CD8-positive, alpha-beta memory T cell (primary cell): ENCODE data around the gene POU6F1. TPM values are rescaled to one million over a fixed set of nuclear protein-coding genes. Genes with fewer than 3 reads are reported as not detected.
A peak's percentile ranks its signal among the peaks of the same experiment; 100 is the strongest.

Experiments
- CTCF ChIA-PET: fragments of 350-600 bp; sonication (Branson Sonifier 250); formaldehyde crosslinking; loops from one replicate; lab custom pipeline; 2021; ENCODE audit warnings: antibody characterized with exemption; lab: Charles Lee
- POLR2A ChIA-PET: fragments of 350-600 bp; sonication (Branson Sonifier 250); formaldehyde crosslinking; loops from one replicate; lab custom pipeline; 2021; ENCODE audit warnings: antibody characterized with exemption; lab: Charles Lee
- DNase-seq, 5 donors: peaks; one replicate each; pipeline versions ENCODE4 v3.0.0 to v3.0.0-alpha.2; 2020 to 2022; ENCODE audit warnings: mixed read lengths in 1 of 5
- H3K27ac ChIP-seq: one replicate; pipeline ENCODE4 v1.7.0; 2013; ENCODE audit warnings: low read depth, mild to moderate bottlenecking, low read length, moderate library complexity
- H3K27me3 ChIP-seq: 2 replicates; pipeline ENCODE4 v1.7.0; 2013; ENCODE audit warnings: low read length, mild to moderate bottlenecking; ENCODE audit not compliant: insufficient read depth, poor library complexity, severe bottlenecking
- H3K36me3 ChIP-seq: 2 replicates; pipeline ENCODE4 v1.7.0; 2013; ENCODE audit warnings: mild to moderate bottlenecking, low read length, moderate library complexity; ENCODE audit not compliant: insufficient read depth
- H3K4me1 ChIP-seq: 2 replicates; pipeline ENCODE4 v1.7.0; 2013; ENCODE audit warnings: mild to moderate bottlenecking, low read length, moderate library complexity; ENCODE audit not compliant: insufficient read depth
- H3K4me3 ChIP-seq: 2 replicates; pipeline ENCODE4 v1.7.0; 2013; ENCODE audit warnings: mild to moderate bottlenecking, low read length
- H3K9me3 ChIP-seq: 2 replicates; pipeline ENCODE4 v1.7.0; 2013; ENCODE audit warnings: mild to moderate bottlenecking, low read length
- H3K27ac Mint-ChIP-seq, 8 donors: one replicate each; pipeline ENCODE4 v1.8.0; 2020 to 2021; ENCODE audit warnings: mixed read lengths in 8 of 8, mild to moderate bottlenecking in 6 of 8, inconsistent platforms in 3 of 8, moderate library complexity in 3 of 8
- H3K27me3 Mint-ChIP-seq, 2 donors: one replicate each; pipeline ENCODE4 v1.8.0; 2020 to 2021; ENCODE audit warnings: mixed read lengths in 2 of 2, mild to moderate bottlenecking in 1 of 2, moderate library complexity in 1 of 2
- H3K36me3 Mint-ChIP-seq, 3 donors: one replicate each; pipeline ENCODE4 v1.8.0; 2020 to 2021; ENCODE audit warnings: mixed read lengths in 3 of 3, inconsistent platforms in 1 of 3, mild to moderate bottlenecking in 1 of 3
- H3K4me1 Mint-ChIP-seq, 3 donors: one replicate each; pipeline ENCODE4 v1.8.0; 2020 to 2021; ENCODE audit warnings: mixed read lengths in 3 of 3, inconsistent platforms in 1 of 3, mild to moderate bottlenecking in 1 of 3
- H3K4me3 Mint-ChIP-seq, 7 donors: one replicate each; pipeline ENCODE4 v1.8.0; 2020 to 2021; ENCODE audit warnings: mixed read lengths in 7 of 7, mild to moderate bottlenecking in 6 of 7, moderate library complexity in 4 of 7, inconsistent platforms in 2 of 7
- H3K9me3 Mint-ChIP-seq, 5 donors: one replicate each; pipeline ENCODE4 v1.8.0; 2020 to 2022; ENCODE audit warnings: mixed read lengths in 5 of 5, mild to moderate bottlenecking in 3 of 5, moderate library complexity in 2 of 5, inconsistent platforms in 1 of 5
- polyA plus RNA-seq: library from polyadenylated mRNA; unstranded; fragments of 300-500 nt; fragmentation: Illumina TruSeq; gene quantifications from one replicate; pipeline ENCODE4 v1.2.3, GENCODE V29; 2021
- total RNA-seq, 2 experiments: library from RNA; stranded (reverse); gene quantifications; one replicate each; pipeline ENCODE4 v1.2.3, GENCODE V29; 2021

POU6F1 gene
- total and polyA plus RNA-seq, 3 experiments from 2014 or later = 2.2 to 15.4 (median 12.0) TPM

DNA sequence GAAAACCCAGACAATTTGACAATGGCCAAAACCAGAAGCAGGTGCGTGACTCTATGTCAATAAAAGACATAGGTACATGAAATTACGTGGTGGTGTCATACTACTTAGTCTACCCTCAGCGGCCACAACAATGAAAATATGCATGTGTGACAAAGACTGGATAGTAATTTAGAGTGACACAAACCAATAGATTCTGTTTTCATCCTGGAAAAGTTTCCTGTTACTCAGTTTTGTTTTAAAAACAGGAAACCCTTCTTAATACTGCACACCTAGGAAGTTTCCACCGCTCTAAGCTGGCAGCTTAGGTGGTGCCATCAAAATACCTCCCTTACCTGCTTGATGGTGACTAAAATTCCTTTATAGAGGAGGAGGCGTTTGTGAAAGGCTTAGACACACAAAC, 15.1 kb downstream of the POU6F1 start:
- Mint-ChIP-seq H3K4me1 (peaks cover 5 to 13% (median 11%) of the 10 kb centered on the region in 3 donors), H3K27ac (peak overlapping the region in 5 of 8 donors; percentile 14 to 93 (median 29)), H3K4me3 (no peak overlapping the region), H3K27me3 (no peaks in the 10 kb centered on the region), H3K36me3 (peaks cover 0 to 22% (median 5%) of the 10 kb centered on the region in 3 donors), H3K9me3 (no peaks in the 10 kb centered on the region)
- no peaks in the 10 kb centered on the region for H3K27me3 ChIP-seq
- H3K9me3 ChIP-seq = no peaks in the 10 kb centered on the region
- POLR2A ChIA-PET = no interaction called here
- H3K4me3 ChIP-seq = no peak overlapping the region
- CTCF ChIA-PET = no interaction called here
- DNase-seq = peak in 1 of 5 donors; percentile 6
- no peaks in the 10 kb centered on the region for H3K4me1 ChIP-seq
- H3K36me3 ChIP-seq = no peaks in the 10 kb centered on the region
- no peak overlapping the region for H3K27ac ChIP-seq

DNA sequence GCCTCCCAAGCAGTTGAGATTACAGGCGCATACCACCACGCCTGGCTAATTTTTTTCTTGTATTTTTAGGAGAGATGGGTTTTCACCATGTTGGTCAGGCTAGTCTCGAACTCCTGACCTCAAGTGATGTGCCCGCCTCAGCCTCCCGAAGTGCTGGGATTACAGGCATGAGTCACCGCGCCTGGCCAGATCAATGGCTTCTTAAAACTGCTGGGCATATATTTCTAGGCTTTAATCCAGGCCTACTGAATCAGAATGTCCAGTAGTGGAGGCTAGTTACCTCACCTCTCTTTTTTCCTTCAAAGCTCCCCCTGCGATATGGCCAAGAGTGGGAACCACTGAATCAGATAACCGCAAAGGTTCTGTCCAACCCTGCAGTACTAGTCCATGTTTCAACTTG, 17.1 kb downstream of the POU6F1 start:
- POLR2A ChIA-PET = no interaction called here
- no peaks in the 10 kb centered on the region for H3K36me3 ChIP-seq

DNA sequence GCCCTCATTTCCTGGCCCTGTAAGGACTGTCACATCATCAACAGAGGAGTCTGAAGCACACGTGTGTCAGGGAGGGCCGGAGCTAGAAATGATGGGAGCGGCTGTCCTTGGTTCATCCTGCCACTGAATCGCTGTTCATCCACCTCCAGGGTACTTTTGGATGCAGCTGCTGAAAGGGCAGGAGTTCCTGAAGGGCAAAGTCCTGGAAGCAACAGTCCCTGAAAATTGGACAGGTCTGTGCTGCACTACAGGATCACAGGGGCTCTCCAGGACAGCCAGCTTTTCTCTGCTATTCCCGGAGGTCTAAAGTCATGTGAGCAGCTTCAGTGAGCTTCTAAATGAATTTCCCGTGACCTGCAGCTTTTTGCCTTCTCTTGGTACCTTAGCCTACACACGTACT, 17.7 kb downstream of the POU6F1 start:
- no peaks in the 10 kb centered on the region for H3K4me1 ChIP-seq
- H3K4me3 ChIP-seq = no peak overlapping the region
- H3K4me1 Mint-ChIP-seq = peaks cover 5 to 13% (median 11%) of the 10 kb centered on the region in 3 donors
- no peak overlapping the region for H3K27ac ChIP-seq
- ChIA-PET CTCF (interaction anchor here (1.3 to 1.5 kb wide), 2 partner anchors 15 to 17 kb away, joined by 3 to 7 read pairs; partner anchors contain the start of gene POU6F1), POLR2A (interaction anchor here (1.9 kb wide), 1 partner anchor 17 kb away, joined by 4 read pairs; the partner anchor contains the start of gene POU6F1)
- no peak for DNase-seq
- peaks cover 0 to 28% (median 5%) of the 10 kb centered on the region in 3 donors for H3K36me3 Mint-ChIP-seq
- H3K4me3 Mint-ChIP-seq = no peak overlapping the region
- H3K9me3 ChIP-seq = no peaks in the 10 kb centered on the region
- H3K36me3 ChIP-seq = no peaks in the 10 kb centered on the region
- no peaks in the 10 kb centered on the region for H3K9me3 Mint-ChIP-seq
- peak overlapping the region in 1 of 8 donors; percentile 65 for H3K27ac Mint-ChIP-seq
- H3K27me3 ChIP-seq = no peaks in the 10 kb centered on the region
- H3K27me3 Mint-ChIP-seq = no peaks in the 10 kb centered on the region

More for the DNA sequence above, 17.1 kb downstream of the POU6F1 start:
- Histone ChIP-seq H3K9me3 (no peaks in the 10 kb centered on the region), H3K4me1 (no peaks in the 10 kb centered on the region), H3K27me3 (no peaks in the 10 kb centered on the region), H3K4me3 (no peak overlapping the region), H3K27ac (no peak overlapping the region)
- peaks cover 0 to 26% (median 5%) of the 10 kb centered on the region in 3 donors for H3K36me3 Mint-ChIP-seq
- no peaks in the 10 kb centered on the region for H3K9me3 Mint-ChIP-seq
- DNase-seq = no peak
- H3K27me3 Mint-ChIP-seq = no peaks in the 10 kb centered on the region
- CTCF ChIA-PET = interaction anchor here (1.3 kb wide), 1 partner anchor 16 kb away, joined by 7 read pairs; the partner anchor contains the start of gene POU6F1
- H3K4me3 Mint-ChIP-seq = no peak overlapping the region
- peak overlapping the region in 4 of 8 donors; percentile 13 to 74 (median 38) for H3K27ac Mint-ChIP-seq
- peaks cover 5 to 13% (median 11%) of the 10 kb centered on the region in 3 donors for H3K4me1 Mint-ChIP-seq

DNA sequence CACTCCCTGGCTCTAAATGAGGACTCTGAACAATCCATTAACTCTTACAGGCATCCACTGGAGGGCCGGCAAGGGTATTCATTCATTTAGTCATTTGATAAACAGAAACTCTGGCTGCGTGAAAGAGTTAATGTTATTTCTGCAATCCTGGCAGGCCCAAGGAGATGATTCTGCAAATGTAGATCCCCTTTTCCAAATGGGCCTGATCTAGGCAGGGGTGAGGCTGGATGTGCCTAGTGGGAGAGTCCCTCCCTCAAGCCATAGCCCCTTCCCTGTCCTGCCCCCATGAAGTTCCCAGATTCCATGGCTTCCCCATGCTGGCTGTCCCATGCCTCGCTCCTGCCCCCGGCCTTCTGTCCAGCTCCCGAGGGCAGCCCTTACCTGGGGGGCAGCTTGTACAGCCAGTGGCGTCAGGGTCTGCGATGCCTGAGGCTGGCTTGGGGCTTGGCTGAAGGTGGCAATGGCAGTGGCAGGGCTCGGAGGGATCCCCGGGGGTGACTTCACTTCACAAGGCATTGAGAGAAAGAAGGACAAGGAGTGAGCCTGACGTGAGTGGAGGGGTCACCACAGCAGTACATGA, 18.4 kb downstream of the POU6F1 start:
- H3K36me3 ChIP-seq = no peaks in the 10 kb centered on the region
- H3K36me3 Mint-ChIP-seq = peaks cover 0 to 28% (median 5%) of the 10 kb centered on the region in 3 donors
- no peak overlapping the region for H3K4me3 ChIP-seq
- H3K9me3 Mint-ChIP-seq = no peaks in the 10 kb centered on the region
- no peak overlapping the region for H3K27ac ChIP-seq
- no peak overlapping the region for H3K27ac Mint-ChIP-seq
- no peak for DNase-seq
- H3K4me1 Mint-ChIP-seq = peaks cover 5 to 13% (median 11%) of the 10 kb centered on the region in 3 donors
- no peaks in the 10 kb centered on the region for H3K4me1 ChIP-seq
- CTCF ChIA-PET = interaction anchor here (1.3 to 1.5 kb wide), 2 partner anchors 16 to 18 kb away, joined by 3 to 7 read pairs; partner anchors contain the start of gene POU6F1
- no peaks in the 10 kb centered on the region for H3K27me3 ChIP-seq
- no peaks in the 10 kb centered on the region for H3K9me3 ChIP-seq
- H3K27me3 Mint-ChIP-seq = no peaks in the 10 kb centered on the region
- POLR2A ChIA-PET = interaction anchor here (1.9 kb wide), 1 partner anchor 18 kb away, joined by 4 read pairs; the partner anchor contains the start of gene POU6F1
- H3K4me3 Mint-ChIP-seq = no peak overlapping the region

DNA sequence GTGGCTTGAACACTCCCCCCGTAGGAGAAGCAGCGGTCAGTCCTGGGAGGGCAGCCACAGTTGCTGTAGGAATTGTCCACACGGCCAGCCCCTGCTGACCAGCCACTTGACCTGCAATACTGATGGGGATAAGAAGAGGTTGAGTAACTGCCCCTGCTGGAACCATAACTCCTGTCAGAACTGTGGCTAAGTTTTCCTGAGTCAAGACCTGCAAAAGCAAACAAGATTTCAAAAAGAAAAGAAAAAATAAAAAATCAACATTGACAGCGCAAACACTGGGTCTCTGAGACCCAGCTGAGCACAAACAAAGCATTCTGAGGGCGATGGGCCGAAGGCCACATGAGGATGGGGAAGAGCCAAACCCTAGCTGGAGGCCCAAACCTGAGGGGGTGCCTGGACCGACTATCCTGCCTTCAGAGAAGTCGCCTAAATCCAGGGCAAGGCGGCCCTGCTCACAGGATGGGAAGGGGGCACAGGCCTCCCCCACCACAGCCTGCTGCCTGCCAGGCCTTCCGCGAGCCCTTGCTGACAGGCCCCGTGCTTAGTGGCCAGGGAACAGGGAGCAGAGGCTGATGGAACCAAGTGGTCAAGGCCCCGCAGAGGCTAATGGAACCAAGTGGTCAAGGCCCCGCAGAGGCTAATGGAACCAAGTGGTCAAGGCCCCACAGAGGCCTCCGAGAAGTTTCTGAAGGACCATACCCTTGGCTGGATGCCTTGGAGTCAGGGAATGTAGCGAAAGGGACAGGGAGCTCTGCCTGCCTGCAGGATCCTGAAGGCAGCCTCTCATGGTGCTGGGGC, 19.1 kb downstream of the POU6F1 start:
- no peaks in the 10 kb centered on the region for H3K9me3 Mint-ChIP-seq
- H3K36me3 ChIP-seq = no peaks in the 10 kb centered on the region
- peaks cover 5 to 13% (median 11%) of the 10 kb centered on the region in 3 donors for H3K4me1 Mint-ChIP-seq
- H3K27ac ChIP-seq = no peak overlapping the region
- H3K27me3 ChIP-seq = no peaks in the 10 kb centered on the region
- CTCF ChIA-PET = interaction anchor here (1.5 kb wide), 1 partner anchor 17 kb away, joined by 3 read pairs; no protein-coding TSS in a partner anchor
- H3K4me3 Mint-ChIP-seq = no peak overlapping the region
- DNase-seq = no peak
- no peaks in the 10 kb centered on the region for H3K27me3 Mint-ChIP-seq
- POLR2A ChIA-PET = interaction anchor here (1.9 kb wide), 1 partner anchor 19 kb away, joined by 4 read pairs; the partner anchor contains the start of gene POU6F1
- no peaks in the 10 kb centered on the region for H3K4me1 ChIP-seq
- no peak overlapping the region for H3K4me3 ChIP-seq
- peaks cover 0 to 29% (median 5%) of the 10 kb centered on the region in 3 donors for H3K36me3 Mint-ChIP-seq
- no peaks in the 10 kb centered on the region for H3K9me3 ChIP-seq
- H3K27ac Mint-ChIP-seq = peak overlapping the region in 2 of 8 donors; percentile 26 to 29

DNA sequence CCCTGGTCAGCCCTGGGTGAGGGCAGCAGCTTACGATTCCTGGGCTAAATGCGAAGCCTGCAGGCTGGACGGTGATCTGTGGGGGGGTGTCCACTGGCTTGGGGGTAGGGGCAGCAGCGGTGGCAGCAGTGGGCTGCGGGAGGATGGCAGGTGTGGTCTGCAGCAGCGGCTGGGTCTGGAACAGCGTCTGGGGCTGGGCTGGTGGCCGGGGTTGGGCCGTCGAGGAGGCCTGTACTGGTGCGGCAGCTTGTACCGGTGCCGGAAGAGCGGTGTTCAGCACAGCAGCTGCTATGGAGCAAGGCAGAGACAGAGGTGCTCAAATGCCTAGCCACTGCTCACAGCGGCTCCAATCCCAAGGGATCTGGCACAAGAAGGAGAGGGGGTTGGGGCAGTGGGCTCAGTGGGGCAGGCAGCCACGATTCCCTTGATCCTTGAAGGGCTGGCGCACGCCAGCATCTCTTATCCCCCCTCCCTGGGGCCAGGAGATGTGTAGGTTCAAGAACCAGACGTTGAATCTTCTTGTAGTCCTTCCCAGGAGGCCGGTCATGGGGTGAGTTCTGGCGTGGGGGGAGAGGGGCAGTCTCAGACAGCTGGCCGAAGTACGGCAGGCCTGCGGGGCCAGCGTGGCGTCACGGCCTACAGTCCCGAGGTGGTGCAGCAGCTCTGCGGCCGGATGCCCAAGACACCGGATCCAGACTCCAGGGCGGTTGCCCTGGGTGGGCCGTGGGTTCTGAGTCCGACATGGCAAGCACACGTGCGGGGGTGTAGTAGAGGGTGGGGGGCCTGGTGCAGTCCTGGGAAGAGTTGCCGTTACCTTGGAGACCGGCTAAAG, 19.9 kb downstream of the POU6F1 start:
- H3K36me3 Mint-ChIP-seq = peaks cover 0 to 24% (median 0%) of the 10 kb centered on the region in 3 donors
- no peaks in the 10 kb centered on the region for H3K9me3 Mint-ChIP-seq
- H3K4me1 Mint-ChIP-seq = peaks cover 3 to 6% (median 3%) of the 10 kb centered on the region in 3 donors
- Histone ChIP-seq H3K4me3 (no peak overlapping the region), H3K27ac (no peak overlapping the region), H3K4me1 (no peaks in the 10 kb centered on the region), H3K27me3 (no peaks in the 10 kb centered on the region), H3K9me3 (no peaks in the 10 kb centered on the region), H3K36me3 (no peaks in the 10 kb centered on the region)
- H3K27ac Mint-ChIP-seq = peak overlapping the region in 1 of 8 donors; percentile 38
- no peaks in the 10 kb centered on the region for H3K27me3 Mint-ChIP-seq
- no peak for DNase-seq
- H3K4me3 Mint-ChIP-seq = no peak overlapping the region
- ChIA-PET POLR2A (interaction anchor here (0.5 kb wide), 1 partner anchor 51 kb away, joined by 9 read pairs; no protein-coding TSS in a partner anchor), CTCF (no interaction called here)

DNA sequence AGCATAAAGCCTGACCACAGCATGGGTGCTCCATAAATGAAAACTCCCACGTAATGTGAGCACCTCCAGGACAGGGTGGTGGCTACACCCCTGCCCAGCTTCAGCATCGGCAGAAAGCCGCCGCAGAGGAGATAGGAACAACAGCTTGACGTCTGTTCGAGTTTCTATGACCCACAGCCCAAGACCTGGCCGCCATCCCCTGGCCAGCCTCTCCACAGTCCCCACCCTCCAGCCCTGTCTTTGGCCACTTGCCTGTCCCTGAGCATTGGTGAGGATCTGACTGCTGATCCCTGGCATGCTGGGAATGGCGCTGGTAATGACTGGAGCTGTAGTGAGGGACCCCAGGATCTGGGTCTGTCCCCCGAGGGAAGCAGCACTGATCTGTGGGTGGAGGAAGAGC, 21.3 kb downstream of the POU6F1 start:
- H3K9me3 ChIP-seq = no peaks in the 10 kb centered on the region
- POLR2A ChIA-PET = no interaction called here
- H3K27me3 Mint-ChIP-seq = no peaks in the 10 kb centered on the region
- H3K4me1 ChIP-seq = no peaks in the 10 kb centered on the region
- H3K9me3 Mint-ChIP-seq = no peaks in the 10 kb centered on the region
- H3K27me3 ChIP-seq = no peaks in the 10 kb centered on the region
- DNase-seq = no peak
- peak overlapping the region in 1 of 8 donors; percentile 57 for H3K27ac Mint-ChIP-seq
- no peak overlapping the region for H3K27ac ChIP-seq
- H3K4me3 Mint-ChIP-seq = no peak overlapping the region
- H3K36me3 ChIP-seq = peaks cover 5% of the 10 kb centered on the region
- no peak overlapping the region for H3K4me3 ChIP-seq
- no peaks in the 10 kb centered on the region for H3K4me1 Mint-ChIP-seq
- CTCF ChIA-PET = no interaction called here
- H3K36me3 Mint-ChIP-seq = peaks cover 0 to 35% (median 4%) of the 10 kb centered on the region in 3 donors
